Thymus (tissue), 14 donors: Measurements from ENCODE around the gene PLEKHM2. TPM values are rescaled to one million over a fixed set of nuclear protein-coding genes. Genes with fewer than 3 reads are reported as not detected.

Experiments used
- DNase-seq, 9 donors: peaks; one replicate each; pipeline ENCODE4 v3.0.0-alpha.2; 2013; ENCODE audit warnings: low spot score in 9 of 9, low read depth in 6 of 9, missing footprints in 1 of 9
- H3K27ac ChIP-seq, 2 donors: one replicate each; pipeline ENCODE4 v1.5.1; 2013; ENCODE audit warnings: control low read depth in 1 of 2, low read depth in 1 of 2, low read length in 1 of 2, mild to moderate bottlenecking in 1 of 2, moderate library complexity in 1 of 2
- H3K27me3 ChIP-seq, 2 donors: one replicate each; pipeline ENCODE4 v1.5.1; 2013; ENCODE audit warnings: low read length in 1 of 2; ENCODE audit not compliant: control insufficient read depth in 2 of 2, insufficient read depth in 1 of 2
- H3K36me3 ChIP-seq, 2 donors: one replicate each; pipeline ENCODE4 v1.5.1; 2013; ENCODE audit warnings: low read length in 1 of 2, mild to moderate bottlenecking in 1 of 2, moderate library complexity in 1 of 2; ENCODE audit not compliant: control insufficient read depth in 2 of 2, insufficient read depth in 2 of 2
- H3K4me1 ChIP-seq, 2 donors: one replicate each; pipeline ENCODE4 v1.5.1; 2013; ENCODE audit warnings: low read length in 2 of 2; ENCODE audit not compliant: control insufficient read depth in 2 of 2, insufficient read depth in 2 of 2
- H3K4me3 ChIP-seq, 2 donors: one replicate each; pipeline ENCODE4 v1.5.1; 2013; ENCODE audit warnings: low read length in 2 of 2, control low read depth in 1 of 2, mild to moderate bottlenecking in 1 of 2
- H3K9me3 ChIP-seq, 2 donors: one replicate each; pipeline ENCODE4 v1.5.1; 2013; ENCODE audit warnings: low read length in 1 of 2, mild to moderate bottlenecking in 1 of 2; ENCODE audit not compliant: control insufficient read depth in 2 of 2, insufficient read depth in 1 of 2
- WGBS: extraction: QIAGEN DNeasy Blood & Tissue Kit; methylation state at CpG from one replicate; pipeline ENCODE4 v1.1.7; 2013; 5-methylcytosine and 5-hydroxymethylcytosine counted together
- long read RNA-seq, 10 donors: transcript quantifications; one replicate each; lab custom pipeline, GENCODE V29; 2026
- polyA plus RNA-seq: library from polyadenylated mRNA; stranded (reverse); fragments of 200-250 nt; gene quantifications from one replicate; pipeline ENCODE4 v1.2.3, GENCODE V29; 2013
- total RNA-seq: library from RNA; stranded (reverse); fragments of 120-200 nt; gene quantifications from one replicate; pipeline ENCODE4 v1.2.4, GENCODE V29; 2013
- donor health status: healthy.

Gene PLEKHM2, protein sequence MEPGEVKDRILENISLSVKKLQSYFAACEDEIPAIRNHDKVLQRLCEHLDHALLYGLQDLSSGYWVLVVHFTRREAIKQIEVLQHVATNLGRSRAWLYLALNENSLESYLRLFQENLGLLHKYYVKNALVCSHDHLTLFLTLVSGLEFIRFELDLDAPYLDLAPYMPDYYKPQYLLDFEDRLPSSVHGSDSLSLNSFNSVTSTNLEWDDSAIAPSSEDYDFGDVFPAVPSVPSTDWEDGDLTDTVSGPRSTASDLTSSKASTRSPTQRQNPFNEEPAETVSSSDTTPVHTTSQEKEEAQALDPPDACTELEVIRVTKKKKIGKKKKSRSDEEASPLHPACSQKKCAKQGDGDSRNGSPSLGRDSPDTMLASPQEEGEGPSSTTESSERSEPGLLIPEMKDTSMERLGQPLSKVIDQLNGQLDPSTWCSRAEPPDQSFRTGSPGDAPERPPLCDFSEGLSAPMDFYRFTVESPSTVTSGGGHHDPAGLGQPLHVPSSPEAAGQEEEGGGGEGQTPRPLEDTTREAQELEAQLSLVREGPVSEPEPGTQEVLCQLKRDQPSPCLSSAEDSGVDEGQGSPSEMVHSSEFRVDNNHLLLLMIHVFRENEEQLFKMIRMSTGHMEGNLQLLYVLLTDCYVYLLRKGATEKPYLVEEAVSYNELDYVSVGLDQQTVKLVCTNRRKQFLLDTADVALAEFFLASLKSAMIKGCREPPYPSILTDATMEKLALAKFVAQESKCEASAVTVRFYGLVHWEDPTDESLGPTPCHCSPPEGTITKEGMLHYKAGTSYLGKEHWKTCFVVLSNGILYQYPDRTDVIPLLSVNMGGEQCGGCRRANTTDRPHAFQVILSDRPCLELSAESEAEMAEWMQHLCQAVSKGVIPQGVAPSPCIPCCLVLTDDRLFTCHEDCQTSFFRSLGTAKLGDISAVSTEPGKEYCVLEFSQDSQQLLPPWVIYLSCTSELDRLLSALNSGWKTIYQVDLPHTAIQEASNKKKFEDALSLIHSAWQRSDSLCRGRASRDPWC
- total RNA-seq (18.1 TPM), polyA plus RNA-seq (32.5 TPM)
- long read RNA-seq, donor 1 = 0 reads
- long read RNA-seq, donor 2, full-length matches to known transcripts = 9 of 14 reads
- long read RNA-seq, donor 2, partial matches to known transcripts = 5 of 14 reads
- long read RNA-seq, donor 2, other reads (novel, unspliced or antisense) = 0 of 14 reads
- long read RNA-seq, donor 3, full-length matches to known transcripts = 3 of 15 reads
- long read RNA-seq, donor 3, partial matches to known transcripts = 12 of 15 reads
- long read RNA-seq, donor 3, other reads (novel, unspliced or antisense) = 0 of 15 reads
- long read RNA-seq, donor 4, full-length matches to known transcripts = 1 of 1 reads
- long read RNA-seq, donor 4, partial matches to known transcripts = 0 of 1 reads
- long read RNA-seq, donor 4, other reads (novel, unspliced or antisense) = 0 of 1 reads
- long read RNA-seq, donor 5, full-length matches to known transcripts = 2 of 28 reads
- long read RNA-seq, donor 5, partial matches to known transcripts = 26 of 28 reads
- long read RNA-seq, donor 5, other reads (novel, unspliced or antisense) = 0 of 28 reads
- long read RNA-seq, donor 6, full-length matches to known transcripts = 5 of 10 reads
- long read RNA-seq, donor 6, partial matches to known transcripts = 5 of 10 reads
- long read RNA-seq, donor 6, other reads (novel, unspliced or antisense) = 0 of 10 reads
- long read RNA-seq, donor 7, full-length matches to known transcripts = 2 of 13 reads
- long read RNA-seq, donor 7, partial matches to known transcripts = 11 of 13 reads
- long read RNA-seq, donor 7, other reads (novel, unspliced or antisense) = 0 of 13 reads
- long read RNA-seq, donor 8 = 0 reads
- long read RNA-seq, donor 9, full-length matches to known transcripts = 2 of 2 reads
- long read RNA-seq, donor 9, partial matches to known transcripts = 0 of 2 reads
- long read RNA-seq, donor 9, other reads (novel, unspliced or antisense) = 0 of 2 reads
- long read RNA-seq, donor 10, full-length matches to known transcripts = 1 of 1 reads
- long read RNA-seq, donor 10, partial matches to known transcripts = 0 of 1 reads
- long read RNA-seq, donor 10, other reads (novel, unspliced or antisense) = 0 of 1 reads

DNA sequence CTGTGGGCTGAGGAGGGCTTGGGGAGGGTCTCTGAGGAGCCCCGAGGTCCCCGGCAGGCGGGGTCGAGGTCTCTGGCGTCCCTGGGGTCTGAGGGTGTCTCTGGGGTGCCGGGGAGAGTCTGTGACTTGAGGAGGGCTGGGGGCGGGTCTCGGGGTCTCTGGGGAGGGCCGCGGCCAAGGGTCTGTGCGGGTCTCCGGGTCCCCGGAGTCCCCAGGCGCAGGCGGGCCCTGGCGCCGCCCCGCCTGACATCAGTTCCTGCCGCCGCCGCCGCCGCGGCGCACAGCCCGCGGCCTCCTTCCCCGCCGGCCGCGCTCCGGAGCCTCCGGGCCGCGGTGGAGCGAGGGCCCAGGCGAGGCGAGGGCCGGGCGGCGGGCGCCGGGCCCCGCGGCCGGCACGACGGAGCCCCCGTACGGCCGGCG lies at the start of gene PLEKHM2:
TSS of gene PLEKHM2 (plus strand) at position 279 of the 420 bp plus-strand sequence. CDS start 239 bp downstream, outside the sequence.
- no peaks in the 10 kb centered on the region for H3K9me3 ChIP-seq
- peak within 1 kb of the TSS; percentile 81 to 96 for H3K4me3 ChIP-seq
- WGBS = 1% methylated on average over 52 of the region's 52 CpGs
- peak in 4 of 9 donors; percentile 32 to 70 (median 58) for DNase-seq
- H3K36me3 ChIP-seq = peaks cover 0 to 2% of the 10 kb centered on the region in 2 donors
- H3K4me1 ChIP-seq = peaks cover 5 to 6% of the 10 kb centered on the region in 2 donors
- H3K27me3 ChIP-seq = no peaks in the 10 kb centered on the region
- H3K27ac ChIP-seq = peak within 1 kb of the TSS; percentile 83 to 96

DNA sequence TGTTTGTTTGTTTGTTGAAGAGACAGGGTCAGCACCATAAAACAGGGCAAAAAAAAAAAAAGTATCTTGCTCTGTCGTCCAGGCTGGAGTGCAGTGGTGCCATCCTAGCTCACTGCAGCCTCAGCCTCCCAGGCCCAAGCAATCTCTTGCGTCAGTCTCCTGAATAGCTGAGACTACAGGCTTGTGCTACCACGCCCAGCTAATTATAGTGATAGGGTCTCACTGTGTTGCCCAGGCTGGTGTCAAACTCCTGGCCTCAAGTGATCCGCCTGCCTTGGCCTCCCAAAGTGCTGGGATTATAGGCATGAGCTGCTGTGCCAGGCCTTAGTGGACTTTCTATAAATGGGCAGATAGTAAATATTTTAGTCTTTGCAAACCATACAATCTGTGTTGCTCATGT lies 47.7 kb upstream of the PLEKHM2 start:
- H3K4me1 ChIP-seq = no peaks in the 10 kb centered on the region
- H3K27ac ChIP-seq = no peak overlapping the region
- no peaks in the 10 kb centered on the region for H3K27me3 ChIP-seq
- peaks cover 54 to 87% of the 10 kb centered on the region in 2 donors for H3K36me3 ChIP-seq
- H3K4me3 ChIP-seq = no peak overlapping the region
- over 99% methylated on average over 4 of the region's 4 CpGs for WGBS
- H3K9me3 ChIP-seq = no peaks in the 10 kb centered on the region
- DNase-seq = no peak

DNA sequence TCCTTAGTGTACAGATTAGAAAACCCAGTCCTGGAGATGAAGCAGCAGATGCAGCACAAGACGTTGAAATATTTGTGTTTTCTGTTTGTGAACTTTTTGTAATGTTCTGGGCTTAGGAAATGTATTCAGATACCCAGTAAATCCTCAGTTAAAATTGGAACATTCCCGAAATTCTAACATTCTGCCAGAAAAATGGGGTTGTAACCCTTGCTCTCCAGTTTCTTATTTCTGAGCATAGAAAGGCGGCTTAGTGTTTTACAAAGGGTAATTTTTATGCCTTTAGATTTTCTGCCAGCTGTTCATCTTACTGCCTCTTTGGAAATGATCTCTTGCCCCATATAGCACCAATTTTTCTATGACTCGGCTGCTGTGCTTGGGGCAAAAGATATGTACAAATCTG lies 46.3 kb upstream of the PLEKHM2 start:
- H3K27ac ChIP-seq = no peak overlapping the region
- 96% methylated on average over 4 of the region's 4 CpGs for WGBS
- no peak overlapping the region for H3K4me3 ChIP-seq
- no peaks in the 10 kb centered on the region for H3K4me1 ChIP-seq
- DNase-seq = no peak
- H3K27me3 ChIP-seq = no peaks in the 10 kb centered on the region
- H3K9me3 ChIP-seq = no peaks in the 10 kb centered on the region
- peaks cover 54 to 80% of the 10 kb centered on the region in 2 donors for H3K36me3 ChIP-seq

DNA sequence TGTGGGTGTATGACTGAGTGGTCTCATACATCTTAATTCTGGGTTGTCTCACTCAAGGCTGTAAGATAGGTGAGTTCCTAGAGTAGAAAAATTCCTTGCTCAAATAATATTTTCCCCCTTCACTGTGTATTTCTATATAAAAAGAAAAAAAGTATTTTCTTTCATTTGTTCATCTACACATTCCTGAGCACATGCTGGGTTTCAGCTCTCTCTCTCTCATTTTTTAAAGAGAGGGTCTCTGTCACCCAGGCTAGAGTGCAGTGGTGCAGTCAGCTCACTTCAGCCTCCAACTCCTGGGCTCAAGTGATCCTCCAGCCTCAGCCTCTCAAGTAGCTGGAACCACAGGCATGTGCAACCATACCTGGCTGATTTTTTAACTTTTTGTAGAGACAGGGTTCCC lies 44.9 kb upstream of the PLEKHM2 start:
- Histone ChIP-seq H3K9me3 (no peaks in the 10 kb centered on the region), H3K27me3 (no peaks in the 10 kb centered on the region), H3K4me3 (no peak overlapping the region), H3K36me3 (peaks cover 42 to 78% of the 10 kb centered on the region in 2 donors), H3K27ac (no peak overlapping the region), H3K4me1 (no peaks in the 10 kb centered on the region)
- no peak for DNase-seq

- Histone ChIP-seq H3K9me3 (no peaks in the 10 kb centered on the region), H3K4me3 (no peak overlapping the region), H3K27ac (no peak overlapping the region), H3K4me1 (no peaks in the 10 kb centered on the region), H3K36me3 (peaks cover 36 to 76% of the 10 kb centered on the region in 2 donors), H3K27me3 (no peaks in the 10 kb centered on the region)
- DNase-seq = no peak
- 96% methylated on average over 4 of the region's 4 CpGs for WGBS
These were observed 44.2 kb upstream of the PLEKHM2 start for GRCh38 chr1:15639931-15640330.

DNA sequence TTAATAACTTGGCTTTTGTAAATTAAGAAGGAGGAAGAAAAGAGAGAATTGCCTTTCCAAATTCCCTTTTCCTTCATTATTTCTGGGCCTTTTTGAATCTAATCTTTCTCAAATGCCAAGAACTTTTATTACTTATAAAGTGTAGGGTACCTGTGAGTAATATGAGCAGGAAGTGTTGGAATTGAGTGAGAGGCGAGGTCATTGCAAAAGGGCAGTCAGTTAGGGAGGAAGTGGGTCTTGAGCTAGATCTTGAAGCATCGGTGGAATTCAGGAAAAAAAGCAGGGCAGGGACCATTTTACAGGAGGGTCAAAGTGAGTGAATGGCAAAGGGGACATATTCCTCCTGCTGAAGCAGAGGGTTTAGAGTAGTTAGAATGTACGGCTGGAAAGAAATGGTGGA lies 43.5 kb upstream of the PLEKHM2 start:
- Histone ChIP-seq H3K27me3 (no peaks in the 10 kb centered on the region), H3K27ac (no peak overlapping the region), H3K4me1 (no peaks in the 10 kb centered on the region), H3K4me3 (no peak overlapping the region), H3K36me3 (peaks cover 43 to 76% of the 10 kb centered on the region in 2 donors), H3K9me3 (no peaks in the 10 kb centered on the region)
- DNase-seq = no peak
- whole genome bisulfite sequencing = 95% methylated on average over 3 of the region's 3 CpGs

DNA sequence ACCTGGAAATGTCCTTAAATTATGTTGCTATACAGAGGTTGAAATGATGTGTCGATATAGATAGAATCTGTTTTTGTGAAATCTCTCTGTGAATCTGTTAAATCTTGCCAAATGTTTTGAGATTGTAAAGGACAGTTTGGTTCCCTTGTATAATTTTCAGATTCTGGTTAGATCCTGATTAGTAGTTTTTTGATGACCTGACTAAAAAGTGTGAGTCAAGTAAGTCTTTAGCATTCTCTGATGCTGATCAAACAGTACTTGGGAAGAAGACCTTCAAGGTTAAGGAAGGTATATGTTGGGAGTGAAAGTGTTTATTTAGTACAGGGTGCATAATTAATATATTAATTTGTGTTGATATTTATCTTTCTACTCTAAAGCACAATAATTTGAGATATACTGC lies 34.2 kb upstream of the PLEKHM2 start:
- H3K36me3 ChIP-seq = peaks cover 19 to 40% of the 10 kb centered on the region in 2 donors
- H3K4me3 ChIP-seq = no peak overlapping the region
- no peak overlapping the region for H3K27ac ChIP-seq
- no peaks in the 10 kb centered on the region for H3K27me3 ChIP-seq
- no peaks in the 10 kb centered on the region for H3K4me1 ChIP-seq
- DNase-seq = no peak
- H3K9me3 ChIP-seq = no peaks in the 10 kb centered on the region
- WGBS = 98% methylated on average over 1 of the region's 1 CpG
